ENCODE measurements around the gene MICU1. TPM values are rescaled to one million over a fixed set of nuclear protein-coding genes. Genes with fewer than 3 reads are reported as not detected.

The MICU1 gene
- total RNA-seq, 1 experiment from 2014 or later: 39.4 TPM

DNA sequence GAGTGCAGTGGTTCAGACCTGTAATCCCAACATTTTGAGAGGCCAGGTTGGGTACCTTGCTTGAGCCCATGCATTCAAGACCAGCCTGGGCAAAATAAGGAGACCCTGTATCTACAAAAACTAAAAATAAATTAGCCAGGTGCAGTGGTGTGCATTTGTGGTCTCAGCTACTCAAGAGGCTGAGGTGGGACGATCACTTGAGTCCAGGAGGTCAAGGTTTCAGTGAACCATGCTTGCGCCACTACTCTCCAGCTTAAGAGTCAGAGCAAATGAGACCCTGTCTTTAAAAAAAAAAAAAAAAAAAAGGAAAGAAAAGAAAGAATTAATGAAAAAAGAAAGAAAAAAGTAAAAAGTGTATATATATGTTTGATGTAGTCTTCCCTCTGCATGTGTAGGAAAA lies 24.7 kb downstream of the MICU1 start:
- Histone ChIP-seq H4K20me1 (ENCODE audit: insufficient read depth) (0 out of 2 replicates have a peak, but pooled peaks cover 2% of the 10 kb centered on the region), H3K27ac (ENCODE audit: low read depth, low read length) (no peak overlapping the region), H3K4me2 (ENCODE audit: low read length) (no peak overlapping the region), H3K36me3 (ENCODE audit: control insufficient read depth in 1 of 2, insufficient read depth in 2 of 2, low read length in 2 of 2) (no peaks in the 10 kb centered on the region), H2AFZ (ENCODE audit: low read depth, low read length, poor library complexity, severe bottlenecking) (no peak overlapping the region), H3K79me2 (ENCODE audit: insufficient read depth, low read length) (peaks cover 10% of the 10 kb centered on the region; the same call in 1 of the 2 replicates), H3K9ac (ENCODE audit: low read length) (no peak overlapping the region), H3K9me3 (ENCODE audit: control insufficient read depth in 1 of 2, insufficient read depth in 1 of 2, low read depth in 1 of 2, low read length in 2 of 2) (no peaks in the 10 kb centered on the region), H3K9me2 (ENCODE audit: insufficient read depth) (no peaks in the 10 kb centered on the region), H3K4me3 (replicated peaks in 1 of 2; ENCODE audit: low read depth in 1 of 2, low read length in 2 of 2) (no peak overlapping the region), H3K27me3 (ENCODE audit: insufficient read depth, low read length) (no peaks in the 10 kb centered on the region), H3K4me1 (ENCODE audit: control insufficient read depth in 1 of 2, insufficient read depth in 2 of 2, low read length in 2 of 2) (peaks cover 0 to 7% of the 10 kb centered on the region in 2 experiments; a peak in 2 of 4 replicates)
- ATAC-seq (no peak), DNase-seq (ENCODE audit: low read depth, low spot score) (no peak)
- ChIA-PET RAD21 (ENCODE audit: low non-redundant PET in 1 of 2, low total read pairs in 2 of 2, uncharacterized antibody in 2 of 2, unreplicated experiment in 2 of 2) (no interaction called here), POLR2A (no interaction called here), CTCF (no interaction called here)
- BruUV-seq (replicated peaks): no TSS peak
- TF ChIP-seq ZFX (IDR thresholded peaks at IDR 0.05) (no peak), FOSL1 (IDR thresholded peaks at IDR 0.05; ENCODE audit: low read depth) (no peak), SP1 (IDR thresholded peaks at IDR 0.05; ENCODE audit: low read depth) (no peak), POLR2AphosphoS5 (IDR thresholded peaks at IDR 0.05; ENCODE audit: low read depth, low read length) (no peak), EGR1 (IDR thresholded peaks at IDR 0.05; ENCODE audit: low read depth) (no peak), RAD21 (IDR thresholded peaks at IDR 0.05; ENCODE audit: low read depth) (no peak), TCF7L2 (IDR thresholded peaks at IDR 0.05; ENCODE audit: borderline replicate concordance, extremely low read depth, insufficient read depth, insufficient read length) (no peak), EZH2 (IDR thresholded peaks at IDR 0.05) (no peak), YY1 (IDR thresholded peaks at IDR 0.05; ENCODE audit: extremely low read depth, insufficient replicate concordance, low read depth, low read length) (no peak)
- TF ChIP-seq, protein P1, sequence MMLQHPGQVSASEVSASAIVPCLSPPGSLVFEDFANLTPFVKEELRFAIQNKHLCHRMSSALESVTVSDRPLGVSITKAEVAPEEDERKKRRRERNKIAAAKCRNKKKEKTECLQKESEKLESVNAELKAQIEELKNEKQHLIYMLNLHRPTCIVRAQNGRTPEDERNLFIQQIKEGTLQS (IDR thresholded peaks at IDR 0.05): no peak
- TF ChIP-seq, protein P2, sequence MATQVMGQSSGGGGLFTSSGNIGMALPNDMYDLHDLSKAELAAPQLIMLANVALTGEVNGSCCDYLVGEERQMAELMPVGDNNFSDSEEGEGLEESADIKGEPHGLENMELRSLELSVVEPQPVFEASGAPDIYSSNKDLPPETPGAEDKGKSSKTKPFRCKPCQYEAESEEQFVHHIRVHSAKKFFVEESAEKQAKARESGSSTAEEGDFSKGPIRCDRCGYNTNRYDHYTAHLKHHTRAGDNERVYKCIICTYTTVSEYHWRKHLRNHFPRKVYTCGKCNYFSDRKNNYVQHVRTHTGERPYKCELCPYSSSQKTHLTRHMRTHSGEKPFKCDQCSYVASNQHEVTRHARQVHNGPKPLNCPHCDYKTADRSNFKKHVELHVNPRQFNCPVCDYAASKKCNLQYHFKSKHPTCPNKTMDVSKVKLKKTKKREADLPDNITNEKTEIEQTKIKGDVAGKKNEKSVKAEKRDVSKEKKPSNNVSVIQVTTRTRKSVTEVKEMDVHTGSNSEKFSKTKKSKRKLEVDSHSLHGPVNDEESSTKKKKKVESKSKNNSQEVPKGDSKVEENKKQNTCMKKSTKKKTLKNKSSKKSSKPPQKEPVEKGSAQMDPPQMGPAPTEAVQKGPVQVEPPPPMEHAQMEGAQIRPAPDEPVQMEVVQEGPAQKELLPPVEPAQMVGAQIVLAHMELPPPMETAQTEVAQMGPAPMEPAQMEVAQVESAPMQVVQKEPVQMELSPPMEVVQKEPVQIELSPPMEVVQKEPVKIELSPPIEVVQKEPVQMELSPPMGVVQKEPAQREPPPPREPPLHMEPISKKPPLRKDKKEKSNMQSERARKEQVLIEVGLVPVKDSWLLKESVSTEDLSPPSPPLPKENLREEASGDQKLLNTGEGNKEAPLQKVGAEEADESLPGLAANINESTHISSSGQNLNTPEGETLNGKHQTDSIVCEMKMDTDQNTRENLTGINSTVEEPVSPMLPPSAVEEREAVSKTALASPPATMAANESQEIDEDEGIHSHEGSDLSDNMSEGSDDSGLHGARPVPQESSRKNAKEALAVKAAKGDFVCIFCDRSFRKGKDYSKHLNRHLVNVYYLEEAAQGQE (IDR thresholded peaks at IDR 0.05; ENCODE audit: low read depth): no peak
- TF ChIP-seq, protein P3, sequence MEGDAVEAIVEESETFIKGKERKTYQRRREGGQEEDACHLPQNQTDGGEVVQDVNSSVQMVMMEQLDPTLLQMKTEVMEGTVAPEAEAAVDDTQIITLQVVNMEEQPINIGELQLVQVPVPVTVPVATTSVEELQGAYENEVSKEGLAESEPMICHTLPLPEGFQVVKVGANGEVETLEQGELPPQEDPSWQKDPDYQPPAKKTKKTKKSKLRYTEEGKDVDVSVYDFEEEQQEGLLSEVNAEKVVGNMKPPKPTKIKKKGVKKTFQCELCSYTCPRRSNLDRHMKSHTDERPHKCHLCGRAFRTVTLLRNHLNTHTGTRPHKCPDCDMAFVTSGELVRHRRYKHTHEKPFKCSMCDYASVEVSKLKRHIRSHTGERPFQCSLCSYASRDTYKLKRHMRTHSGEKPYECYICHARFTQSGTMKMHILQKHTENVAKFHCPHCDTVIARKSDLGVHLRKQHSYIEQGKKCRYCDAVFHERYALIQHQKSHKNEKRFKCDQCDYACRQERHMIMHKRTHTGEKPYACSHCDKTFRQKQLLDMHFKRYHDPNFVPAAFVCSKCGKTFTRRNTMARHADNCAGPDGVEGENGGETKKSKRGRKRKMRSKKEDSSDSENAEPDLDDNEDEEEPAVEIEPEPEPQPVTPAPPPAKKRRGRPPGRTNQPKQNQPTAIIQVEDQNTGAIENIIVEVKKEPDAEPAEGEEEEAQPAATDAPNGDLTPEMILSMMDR (IDR thresholded peaks at IDR 0.05 in 2 of 3, conservative IDR thresholded peaks at IDR 0.05 in 1 of 3; ENCODE audit: borderline replicate concordance in 1 of 3, insufficient read depth in 1 of 3, low read depth in 2 of 3, low read length in 2 of 3): no peak
- intact Hi-C loops (cut with micrococcal nuclease): no loop called here

Measured in HCT116 (cell line).